ENCODE measurements around the gene ASS1. TPM values are rescaled to one million over a fixed set of nuclear protein-coding genes. Genes with fewer than 3 reads are reported as not detected.

The ASS1 gene
- total RNA-seq, 1 experiment from 2014 or later = 63.6 TPM

DNA sequence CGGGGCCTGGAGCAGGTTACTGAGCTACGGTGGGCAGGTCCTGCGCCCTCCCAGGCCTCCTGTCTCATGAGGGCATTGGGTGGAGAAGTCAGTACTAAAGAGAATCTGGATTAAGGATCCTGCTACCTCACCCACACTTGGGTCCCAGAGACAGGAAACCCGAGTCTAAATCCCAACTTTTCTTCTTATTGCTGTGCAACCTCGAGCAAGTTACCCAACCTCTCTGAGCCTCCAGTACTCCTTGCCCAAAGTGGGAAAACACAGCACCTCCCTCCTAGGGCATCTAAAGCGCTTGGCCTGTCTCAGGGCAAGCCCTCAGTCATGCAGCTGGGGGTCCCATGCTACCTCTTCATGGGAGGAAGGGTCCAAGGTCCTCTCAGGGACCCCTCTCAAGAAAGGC lies 28.2 kb downstream of the ASS1 start:
- DNase-seq (ENCODE audit: low spot score) = no peak

DNA sequence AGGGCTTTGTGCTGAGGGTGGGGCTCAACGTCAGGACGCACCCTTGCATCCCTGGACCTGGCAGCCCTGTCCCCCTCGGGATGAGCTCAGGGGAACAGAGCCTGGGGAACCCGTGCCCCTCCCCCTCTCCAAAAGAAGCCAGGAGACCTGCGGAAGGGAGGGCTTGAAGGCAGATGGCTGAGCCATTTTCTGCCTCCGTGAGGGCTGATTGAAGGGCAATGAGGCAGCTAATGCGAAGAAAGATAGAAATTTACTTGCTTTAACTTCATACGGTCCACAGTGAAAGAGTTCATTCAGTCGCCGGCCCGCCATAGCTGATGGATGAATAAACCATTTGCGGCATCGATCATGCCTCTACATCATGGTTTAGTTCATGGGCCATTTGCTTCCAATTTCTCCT lies 28.8 kb downstream of the ASS1 start:
- no peak for DNase-seq (ENCODE audit: low spot score)

DNA sequence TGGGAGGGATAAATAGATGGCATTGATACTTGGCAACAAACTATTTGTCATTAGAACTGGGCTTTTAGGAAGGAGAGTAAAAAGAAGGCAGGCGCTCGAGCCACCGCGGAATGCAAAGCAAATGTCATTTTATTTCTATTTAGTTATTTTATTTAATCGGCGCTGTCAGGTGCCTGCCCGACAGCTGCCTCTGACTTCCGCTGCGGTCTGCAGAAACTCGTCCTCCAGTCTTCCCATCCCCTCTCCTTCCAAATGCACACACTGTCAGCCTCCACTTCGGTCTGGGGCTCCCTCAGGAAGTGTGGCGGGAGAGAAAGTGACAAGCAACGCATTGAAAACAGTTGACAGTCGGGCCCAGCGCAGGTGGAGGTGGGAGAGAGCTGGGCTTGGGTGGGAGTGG lies 29.3 kb downstream of the ASS1 start:
- no peak for DNase-seq (ENCODE audit: low spot score)

DNA sequence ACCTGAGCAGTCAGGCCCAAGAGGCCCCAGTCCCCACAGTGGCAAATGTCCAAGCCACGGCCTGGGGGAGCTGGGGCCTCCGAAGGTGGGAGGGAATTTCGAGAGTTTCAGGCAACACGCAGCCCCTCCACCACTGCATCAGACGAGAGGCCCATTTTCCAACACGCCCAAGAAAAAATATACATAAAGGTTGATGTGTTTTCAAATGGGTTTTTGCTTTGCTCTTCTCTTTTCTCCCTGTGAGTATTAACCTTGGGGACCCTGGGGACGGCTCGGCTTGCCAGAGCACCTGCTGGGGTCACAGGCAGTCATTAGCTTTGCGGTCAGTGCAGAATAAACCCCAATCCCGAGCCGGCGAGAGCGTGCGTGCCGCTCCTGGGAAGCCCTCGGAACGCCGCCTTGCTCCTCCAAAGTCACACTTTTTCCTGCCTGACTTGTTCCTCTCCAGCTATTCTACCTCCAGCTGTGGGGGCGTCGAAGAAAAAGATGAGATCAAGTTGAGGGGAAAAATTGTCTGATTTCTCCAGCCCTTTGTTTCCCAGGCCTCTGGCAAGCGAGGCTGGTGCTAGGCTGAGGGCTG lies 31.5 kb downstream of the ASS1 start:
- DNase-seq (ENCODE audit: low spot score) = no peak

DNA sequence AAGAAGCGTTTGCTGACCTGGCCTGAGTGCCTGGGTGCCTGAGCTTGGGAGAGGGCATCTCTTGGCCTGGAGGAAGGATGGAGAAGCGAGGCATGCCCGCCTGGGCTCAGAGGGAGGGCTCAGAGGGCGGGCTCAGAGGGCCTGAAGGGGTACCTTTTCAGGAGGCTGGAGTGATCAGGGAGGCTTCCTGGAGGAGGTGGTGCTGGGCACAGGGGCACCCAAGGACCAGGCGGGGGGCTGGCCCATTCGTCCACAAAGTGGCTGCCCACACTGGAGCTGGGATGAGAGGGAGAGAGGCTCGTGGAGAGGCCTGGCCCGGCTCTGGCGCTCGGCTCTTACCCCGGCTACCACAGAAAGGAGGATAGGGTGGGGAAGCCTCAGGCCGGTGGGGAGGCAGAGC lies 32.8 kb downstream of the ASS1 start:
- no peak for DNase-seq (ENCODE audit: low spot score)

DNA sequence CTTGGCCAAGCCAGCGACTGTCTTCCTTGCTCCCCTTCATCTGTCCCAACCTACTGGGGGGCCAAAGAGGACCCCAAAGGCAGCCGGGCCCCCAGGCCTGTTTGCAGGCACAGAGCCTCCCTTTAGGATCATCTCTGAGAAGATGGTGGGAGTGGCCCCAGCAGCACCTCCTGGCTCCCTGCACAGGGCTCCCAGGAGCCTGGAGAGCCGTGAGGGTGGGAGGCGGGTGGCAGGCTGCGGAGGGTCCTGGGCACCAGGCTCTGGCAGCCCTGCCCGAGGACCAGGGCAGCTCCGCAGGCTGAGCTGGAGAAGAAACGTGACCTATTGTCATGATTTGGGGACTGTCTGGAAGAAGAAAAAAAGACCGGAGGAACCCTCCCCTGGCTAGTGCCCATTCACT lies 33.4 kb downstream of the ASS1 start:
- no peak for DNase-seq (ENCODE audit: low spot score)

DNA sequence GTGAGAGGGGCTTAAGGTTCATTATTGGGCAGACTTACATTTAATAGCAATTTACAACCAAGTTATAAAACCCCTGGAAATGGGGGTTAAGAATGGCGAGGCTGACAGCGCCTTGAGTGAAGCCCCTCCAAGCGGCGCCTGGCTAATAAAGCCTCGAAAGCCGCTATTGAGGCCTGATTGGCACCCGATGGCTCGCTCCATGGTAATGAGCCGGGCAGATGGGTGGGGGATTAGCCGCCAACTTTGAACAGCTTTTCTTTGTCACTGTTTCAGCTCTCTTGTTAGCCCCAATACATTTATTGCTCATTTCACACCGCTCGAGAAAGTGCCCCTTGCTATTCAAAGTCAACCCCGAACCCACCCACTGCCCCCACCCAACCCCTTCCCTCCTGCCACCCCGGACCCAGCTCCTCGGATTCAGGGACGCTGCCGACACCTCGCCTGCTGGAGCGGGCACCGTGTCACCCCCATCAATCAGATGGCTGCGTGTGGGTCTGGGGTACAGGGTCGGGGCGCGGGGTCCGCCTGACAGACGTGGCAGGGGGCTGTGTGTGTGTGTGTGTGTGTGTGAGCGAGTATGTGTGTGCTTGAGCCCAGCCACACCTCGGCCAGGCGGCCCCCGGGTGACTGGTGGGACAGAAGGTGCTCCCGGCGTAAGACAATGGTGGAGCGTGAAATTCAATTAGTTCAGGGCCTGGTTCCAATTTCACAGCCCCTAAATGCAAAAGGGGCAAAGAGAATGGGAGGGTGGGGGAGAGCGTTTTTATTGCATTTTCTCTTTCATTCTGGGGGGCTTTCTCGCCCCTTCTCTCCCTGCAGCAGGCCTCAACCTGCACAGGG lies 34.2 kb downstream of the ASS1 start:
- DNase-seq (ENCODE audit: low spot score) = no peak

DNA sequence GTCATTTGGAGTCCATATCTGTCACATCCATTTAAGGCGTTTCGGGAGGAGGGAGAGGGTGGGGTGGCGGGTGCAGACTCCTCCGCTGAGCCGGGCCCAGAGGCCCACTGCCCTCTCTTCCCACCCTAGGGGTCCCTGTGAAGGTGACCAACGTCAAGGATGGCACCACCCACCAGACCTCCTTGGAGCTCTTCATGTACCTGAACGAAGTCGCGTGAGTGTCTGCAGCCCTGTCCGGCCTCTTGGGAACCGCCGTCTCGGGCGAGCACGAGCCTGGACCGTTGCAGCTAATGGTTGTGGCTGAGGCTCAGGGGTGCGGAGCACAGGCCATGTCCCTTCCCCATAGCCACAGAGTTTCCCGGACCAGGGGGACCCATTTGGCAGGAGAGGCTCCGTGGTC lies 34.8 kb downstream of the ASS1 start:
- no peak for DNase-seq (ENCODE audit: low spot score)

DNA sequence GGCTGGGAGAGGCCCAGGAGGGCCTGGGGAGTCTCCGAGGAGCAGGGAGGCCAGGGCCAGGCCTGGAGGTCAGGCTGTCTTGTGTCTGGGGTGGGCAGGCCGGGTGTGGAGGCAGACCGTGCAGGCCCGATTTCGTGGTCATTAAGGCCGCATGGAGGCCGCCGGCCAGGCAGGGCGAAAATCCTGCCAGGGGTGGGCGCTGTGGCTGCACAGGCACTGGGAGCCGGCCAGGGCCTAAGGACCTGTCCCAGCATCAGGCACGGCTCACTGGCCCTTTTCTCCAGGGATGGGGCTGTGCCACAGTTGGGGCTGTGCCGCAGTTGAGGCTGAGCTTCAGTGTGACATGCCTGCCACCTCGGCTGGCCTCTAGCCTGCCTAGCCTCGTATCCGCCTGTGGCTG lies 35.9 kb downstream of the ASS1 start:
- DNase-seq (ENCODE audit: low spot score) = no peak

DNA sequence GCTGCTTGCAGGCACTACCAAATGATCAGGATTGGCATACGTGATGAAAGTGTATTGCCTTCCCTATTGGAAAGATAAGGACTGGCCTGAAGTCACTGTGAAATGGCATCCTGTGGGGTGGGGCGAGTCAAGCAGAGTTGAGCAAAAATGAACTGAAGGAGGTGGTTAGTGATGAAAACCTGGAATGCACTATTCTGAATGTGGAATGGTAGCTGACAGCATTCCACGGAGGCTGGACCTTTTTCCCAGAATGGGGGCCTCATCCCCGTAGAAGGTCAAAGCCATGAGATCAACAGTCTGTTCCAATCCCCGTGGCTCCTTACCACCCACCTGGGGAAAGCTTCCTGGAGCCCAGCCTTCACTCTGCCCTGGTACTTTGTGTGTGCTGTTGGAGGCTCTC lies 37.7 kb downstream of the ASS1 start:
- DNase-seq (ENCODE audit: low spot score) = no peak

DNA sequence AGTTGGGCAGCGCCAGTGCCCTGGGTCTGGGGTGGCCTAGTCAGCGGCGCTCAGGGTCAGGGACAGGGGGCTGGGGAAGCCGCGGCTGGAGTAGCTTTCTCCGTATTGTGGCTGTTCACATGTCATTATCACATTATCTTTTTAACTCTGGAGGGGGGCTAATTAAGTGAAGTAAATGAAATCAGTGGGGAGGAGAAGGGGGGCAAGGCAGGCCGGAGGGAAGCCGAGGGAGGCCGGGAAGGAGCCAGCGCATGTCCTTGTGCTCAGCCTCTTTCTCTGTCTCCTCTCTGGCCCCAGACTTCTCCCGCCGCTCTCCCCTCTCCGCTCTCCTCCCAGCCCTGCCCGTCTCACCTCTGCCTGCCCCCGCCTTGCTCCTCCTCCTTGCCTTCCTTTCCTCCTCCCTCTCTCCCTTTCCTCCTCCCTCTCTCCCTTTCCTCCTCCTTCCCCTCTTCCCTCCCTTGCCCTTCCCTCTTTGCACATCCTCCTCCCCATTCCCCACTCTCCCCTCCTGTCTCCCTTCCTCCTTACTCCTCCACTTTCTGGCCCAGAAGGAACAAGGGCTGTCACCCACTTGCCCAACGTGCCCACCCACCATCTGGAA lies 38.7 kb downstream of the ASS1 start:
- no peak for DNase-seq (ENCODE audit: low spot score)

DNA sequence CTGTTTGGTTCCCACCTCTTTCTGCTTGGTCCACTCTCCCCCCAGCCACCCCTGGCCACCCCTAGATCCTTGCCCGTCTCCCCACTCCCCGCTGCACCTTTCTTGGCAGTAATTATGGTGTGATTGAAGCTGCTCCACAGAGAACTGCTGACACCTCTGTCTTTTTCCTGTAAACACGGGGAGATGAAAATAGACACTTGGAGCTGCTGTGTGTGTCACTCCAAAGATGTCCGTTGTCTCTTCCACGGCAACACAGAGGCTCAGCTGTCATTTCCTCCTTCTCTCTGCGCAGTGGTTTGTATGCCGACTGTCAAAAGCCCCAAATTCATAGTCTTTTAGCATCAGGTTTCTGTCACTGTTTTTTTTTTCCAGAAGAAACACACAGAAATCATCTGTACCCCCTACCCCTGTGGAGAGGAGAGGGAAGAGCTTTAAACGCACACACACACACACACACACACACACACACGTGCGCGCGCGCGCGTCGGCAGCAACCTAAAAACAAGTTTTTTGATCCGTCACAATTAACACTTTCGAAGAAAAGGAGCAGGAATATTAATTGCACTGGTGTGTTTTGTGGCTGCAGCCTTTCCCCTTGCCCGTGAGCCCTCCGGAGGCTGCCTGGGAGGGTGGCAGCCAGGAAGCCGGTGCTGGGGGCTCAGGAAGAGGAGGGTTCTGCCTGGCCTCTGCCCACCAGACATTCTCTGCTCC lies 39.8 kb downstream of the ASS1 start:
- DNase-seq (ENCODE audit: low spot score) = no peak

DNA sequence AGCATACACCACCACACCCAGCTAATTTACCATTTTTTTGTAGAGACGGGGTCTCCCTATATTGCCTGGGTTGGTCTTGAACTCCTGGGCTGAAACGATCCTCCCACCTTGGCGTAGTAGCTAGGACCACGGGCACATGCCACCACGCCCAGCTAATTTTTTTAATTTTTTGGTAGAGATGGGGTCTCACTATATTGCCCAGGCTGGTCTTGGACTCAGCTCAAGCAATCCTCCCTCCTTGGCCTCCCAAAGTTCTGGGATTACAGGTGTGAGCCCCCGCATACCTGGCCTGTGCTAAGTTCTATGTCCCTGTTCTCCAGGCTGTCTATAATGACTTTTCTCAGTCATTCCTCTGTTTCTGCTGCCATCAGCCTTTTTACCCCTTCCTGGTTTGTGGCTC lies 41.3 kb downstream of the ASS1 start:
- no peak for DNase-seq (ENCODE audit: low spot score)

DNA sequence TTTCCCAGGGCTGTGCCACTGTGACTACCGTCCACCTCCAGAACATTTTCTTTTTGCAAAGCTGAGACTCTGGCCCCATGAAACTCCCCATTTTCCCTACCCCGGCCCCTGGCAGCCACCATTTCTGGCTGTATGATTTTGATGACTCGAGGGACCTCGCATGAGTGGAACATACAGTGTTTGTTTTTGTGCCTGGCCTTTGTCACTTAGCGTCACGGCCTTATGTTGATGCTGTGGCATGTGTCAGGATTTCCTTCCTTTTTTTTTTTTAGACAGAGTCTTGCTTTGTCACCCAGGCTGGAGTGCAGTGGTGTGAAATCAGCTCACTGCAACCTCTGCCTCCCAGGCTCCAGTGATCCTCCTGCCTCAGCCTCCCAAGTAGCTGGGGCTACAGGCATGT lies 42.7 kb downstream of the ASS1 start:
- no peak for DNase-seq (ENCODE audit: low spot score)

DNA sequence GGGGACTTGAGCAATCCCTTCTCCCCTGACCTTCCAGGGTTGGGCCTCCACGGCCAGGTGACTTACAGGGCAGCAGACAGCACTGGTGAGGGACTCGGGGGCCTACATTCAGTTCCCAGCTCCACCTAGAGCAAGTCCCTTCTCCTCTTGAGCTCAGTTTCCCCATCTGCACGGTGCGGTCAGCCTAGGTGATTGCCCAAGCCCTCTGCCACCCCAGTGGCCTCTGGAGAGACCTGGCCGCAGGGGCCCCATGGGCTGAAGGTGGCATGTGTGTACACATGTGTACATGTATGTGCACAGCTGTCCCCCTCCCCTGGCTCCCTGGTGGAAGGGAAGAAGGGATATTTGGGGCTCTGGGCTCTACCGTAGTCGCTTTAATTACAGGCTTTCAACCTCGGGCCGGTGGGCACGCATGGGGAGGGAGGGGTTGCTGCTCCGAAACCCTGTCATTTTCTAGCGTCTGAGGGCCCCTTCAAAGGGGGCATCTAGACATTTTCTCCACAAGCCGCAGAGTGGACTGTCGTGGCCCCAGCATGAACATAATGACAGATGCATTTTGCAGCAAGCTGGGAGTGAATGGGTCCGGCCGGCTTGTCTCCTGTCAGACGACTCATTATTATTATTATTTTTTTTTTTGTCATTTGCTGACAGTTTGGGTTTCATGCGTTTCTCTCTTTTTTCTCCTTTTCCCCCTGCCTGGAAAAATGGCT lies 44.0 kb downstream of the ASS1 start:
- no peak for DNase-seq (ENCODE audit: low spot score)

DNA sequence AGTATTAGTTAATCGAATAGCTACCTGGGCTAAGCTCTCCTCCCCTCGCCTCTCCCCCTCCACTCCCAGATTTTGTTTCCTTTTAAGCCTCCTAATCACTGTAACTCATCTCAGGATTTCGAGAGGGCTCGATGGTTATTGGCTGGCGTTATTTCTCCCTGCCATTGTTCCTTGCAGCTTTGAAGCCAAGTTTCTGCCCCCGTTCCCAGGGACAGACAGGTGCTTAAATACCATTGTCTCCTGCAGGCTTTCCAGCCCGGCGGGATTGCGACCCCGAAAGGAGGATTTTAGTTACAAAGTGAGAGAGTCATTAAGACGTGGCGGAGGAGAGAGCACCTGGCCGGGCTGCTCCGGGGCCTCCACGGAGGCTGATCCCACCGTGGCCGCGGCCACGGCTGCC lies 46.2 kb downstream of the ASS1 start:
- no peak for DNase-seq (ENCODE audit: low spot score)

DNA sequence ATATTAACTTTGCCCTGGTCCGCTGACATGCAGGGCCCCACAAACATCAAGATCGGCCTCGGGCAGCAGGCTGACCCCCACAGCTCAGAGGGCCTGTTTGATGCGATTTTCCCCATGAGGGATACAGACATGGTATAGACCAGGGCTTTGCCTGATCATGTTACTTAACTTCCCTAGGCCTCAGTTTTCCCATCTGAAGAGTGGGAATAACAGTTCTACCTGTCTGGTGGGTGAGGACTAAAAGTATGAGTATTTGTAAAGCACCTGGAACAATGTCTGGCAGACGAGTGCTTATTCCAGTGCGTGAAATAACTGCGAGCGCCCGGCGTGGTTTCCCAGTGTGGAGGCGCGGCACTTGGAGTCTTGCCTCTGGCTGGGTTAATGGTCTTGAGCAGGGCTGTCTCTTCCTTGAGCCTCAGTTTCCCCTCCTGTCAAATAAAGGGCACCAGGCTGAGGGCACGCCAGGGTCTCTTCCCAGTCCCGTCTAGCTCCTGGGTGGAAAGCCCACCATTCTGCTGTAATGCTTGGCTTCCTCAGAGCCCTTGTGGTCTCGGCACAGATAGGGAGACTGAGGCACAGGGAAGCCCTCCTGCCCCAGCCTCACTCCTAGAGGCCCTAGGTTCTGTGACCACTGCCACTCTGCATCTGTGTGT lies 47.2 kb downstream of the ASS1 start:
- no peak for DNase-seq (ENCODE audit: low spot score)

DNA sequence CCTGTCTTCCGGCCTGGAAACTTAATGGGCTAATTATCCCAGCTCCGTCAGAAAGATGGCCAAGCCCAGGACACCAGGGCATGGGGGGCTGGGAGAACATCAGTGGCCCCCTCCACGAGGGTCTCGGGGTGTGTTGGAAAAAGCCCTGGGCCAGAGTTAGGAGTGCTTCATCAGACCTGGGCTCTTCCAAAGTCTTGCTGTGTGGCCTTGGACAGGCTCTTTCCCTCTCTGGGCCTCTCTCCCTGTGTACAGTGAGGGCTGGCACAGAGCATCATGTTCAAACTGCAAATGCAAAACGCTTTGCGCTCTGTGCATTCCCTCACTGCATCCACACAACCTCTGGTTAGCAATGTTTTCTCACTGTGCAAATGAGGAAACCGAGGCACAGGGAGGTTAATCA lies 48.3 kb downstream of the ASS1 start:
- no peak for DNase-seq (ENCODE audit: low spot score)

DNA sequence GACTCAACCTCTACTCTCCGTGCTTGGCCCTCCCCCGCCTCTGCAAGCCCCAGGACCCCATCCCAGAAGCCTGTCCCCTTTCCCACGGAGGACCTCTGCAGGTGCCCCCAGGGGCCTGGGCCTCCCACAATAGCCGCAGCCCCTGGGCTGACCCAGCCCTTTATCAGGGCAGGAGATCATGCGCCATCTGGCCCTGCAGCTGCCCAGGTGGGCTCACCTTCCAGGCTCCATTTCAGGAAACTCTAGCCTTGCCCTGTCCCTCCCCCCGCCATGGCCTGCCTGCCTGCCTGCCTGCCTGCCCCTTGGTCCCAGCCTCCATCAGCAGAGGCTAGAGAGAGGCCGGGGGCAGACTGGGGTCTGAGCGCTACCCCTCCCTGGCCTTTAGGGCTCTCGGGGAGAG lies 48.7 kb downstream of the ASS1 start:
- DNase-seq (ENCODE audit: low spot score) = no peak

DNA sequence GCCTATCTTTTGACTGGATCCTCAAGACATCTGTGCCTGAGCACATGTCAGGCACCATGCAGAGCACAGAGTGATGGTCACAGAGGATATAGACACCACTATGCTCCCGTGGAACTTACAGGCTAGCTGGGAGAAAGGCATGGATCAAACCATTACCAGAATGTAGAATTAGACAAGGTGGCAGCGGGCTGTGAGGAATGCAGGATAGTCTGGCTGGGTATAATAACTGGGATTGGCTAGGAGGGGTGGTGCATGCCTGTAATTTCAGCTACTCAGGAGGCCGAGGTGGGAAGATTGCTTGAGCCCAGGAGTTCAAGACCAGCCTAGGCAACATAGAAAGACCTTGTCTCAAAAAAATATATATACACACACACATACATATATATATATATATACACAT lies 50.3 kb downstream of the ASS1 start:
- DNase-seq (ENCODE audit: low spot score) = no peak

DNA sequence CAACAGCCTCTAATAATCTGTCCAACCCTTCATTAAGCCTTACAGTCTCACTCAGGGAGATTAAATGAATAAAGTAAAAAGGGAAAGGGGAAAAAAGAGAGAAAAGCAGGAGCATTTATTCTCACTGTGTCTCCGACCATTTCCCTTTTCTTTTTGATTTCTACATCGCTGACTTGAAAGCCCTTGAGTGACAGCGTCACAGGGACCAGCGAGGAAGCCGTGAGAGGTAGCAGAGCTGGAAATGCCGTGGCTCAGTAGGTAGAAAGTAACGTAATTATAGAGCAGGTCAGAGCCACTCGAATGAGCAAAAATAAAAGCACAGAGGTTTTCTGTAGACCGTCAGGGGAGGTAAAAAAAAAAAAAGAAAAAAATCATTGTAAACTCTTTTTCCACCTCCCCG lies 52.4 kb downstream of the ASS1 start:
- DNase-seq (ENCODE audit: low spot score) = no peak

All from H4 (cell line).